Neural crest cell (in vitro differentiated cells): Measurements from ENCODE around the gene PEPD. TPM values are rescaled to one million over a fixed set of nuclear protein-coding genes. Genes with fewer than 3 reads are reported as not detected.

Source experiments
- DNase-seq: peaks from one replicate; pipeline ENCODE4 v3.0.0; 2021; ENCODE audit warnings: low read depth, mixed read lengths, low spot score
- H3K27ac Mint-ChIP-seq: one replicate; pipeline ENCODE4 v1.8.0; 2021; ENCODE audit warnings: mild to moderate bottlenecking, mixed read lengths; ENCODE audit not compliant: unreplicated experiment
- H3K27me3 Mint-ChIP-seq: 2 replicates; pipeline ENCODE4 v1.8.0; 2021; ENCODE audit warnings: low read depth, mild to moderate bottlenecking, mixed read lengths
- H3K36me3 Mint-ChIP-seq: 2 replicates; pipeline ENCODE4 v1.8.0; 2021; ENCODE audit warnings: low read depth, mild to moderate bottlenecking, mixed read lengths
- H3K4me1 Mint-ChIP-seq: 2 replicates; pipeline ENCODE4 v1.8.0; 2021; ENCODE audit warnings: mixed read lengths
- H3K4me3 Mint-ChIP-seq: one replicate; pipeline ENCODE4 v1.8.0; 2021; ENCODE audit warnings: mild to moderate bottlenecking, mixed read lengths
- H3K9me3 Mint-ChIP-seq: 2 replicates; pipeline ENCODE4 v1.8.0; 2021; ENCODE audit warnings: mixed read lengths
- total RNA-seq: library from RNA; stranded (reverse); gene quantifications from 2 replicates; pipeline ENCODE4 v1.2.1, GENCODE V29; 2021
- TF ChIP-seq, protein P1 (sequence below): fragments of 200-600 bp; sonication (generic); conservative IDR thresholded peaks from 2 replicates; pipeline ENCODE4 v1.5.0; 2021; ENCODE audit warnings: antibody characterized with exemption, mild to moderate bottlenecking

PEPD gene
- total RNA-seq, 1 donor from 2014 or later = 39.0 TPM

DNA sequence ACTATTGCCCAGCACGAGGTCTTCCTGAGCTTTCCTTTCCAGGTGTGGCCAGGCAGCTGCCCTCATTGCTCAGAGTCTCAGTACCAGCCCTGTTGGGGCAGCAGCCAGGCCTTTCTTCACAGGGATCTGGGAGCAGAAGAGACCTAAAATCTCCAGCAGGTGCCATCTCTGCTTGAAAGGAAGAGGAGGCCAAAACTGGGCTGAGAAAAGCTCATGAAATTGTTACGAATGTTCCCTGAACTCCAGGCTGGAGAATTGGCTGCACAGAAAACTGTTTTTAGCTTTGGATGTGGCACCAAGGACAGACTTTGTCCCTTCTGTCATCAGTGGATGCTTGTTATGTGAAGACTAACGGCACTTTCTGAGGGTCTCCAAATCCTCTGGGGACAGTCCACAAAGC is 8.7 kb upstream of the PEPD start:
- DNase-seq = no peak
- H3K36me3 Mint-ChIP-seq = no peaks in the 10 kb centered on the region
- H3K9me3 Mint-ChIP-seq = no peaks in the 10 kb centered on the region
- H3K4me1 Mint-ChIP-seq = peaks cover 3% of the 10 kb centered on the region
- H3K27me3 Mint-ChIP-seq = peaks cover 29% of the 10 kb centered on the region
- TF ChIP-seq, protein P1, sequence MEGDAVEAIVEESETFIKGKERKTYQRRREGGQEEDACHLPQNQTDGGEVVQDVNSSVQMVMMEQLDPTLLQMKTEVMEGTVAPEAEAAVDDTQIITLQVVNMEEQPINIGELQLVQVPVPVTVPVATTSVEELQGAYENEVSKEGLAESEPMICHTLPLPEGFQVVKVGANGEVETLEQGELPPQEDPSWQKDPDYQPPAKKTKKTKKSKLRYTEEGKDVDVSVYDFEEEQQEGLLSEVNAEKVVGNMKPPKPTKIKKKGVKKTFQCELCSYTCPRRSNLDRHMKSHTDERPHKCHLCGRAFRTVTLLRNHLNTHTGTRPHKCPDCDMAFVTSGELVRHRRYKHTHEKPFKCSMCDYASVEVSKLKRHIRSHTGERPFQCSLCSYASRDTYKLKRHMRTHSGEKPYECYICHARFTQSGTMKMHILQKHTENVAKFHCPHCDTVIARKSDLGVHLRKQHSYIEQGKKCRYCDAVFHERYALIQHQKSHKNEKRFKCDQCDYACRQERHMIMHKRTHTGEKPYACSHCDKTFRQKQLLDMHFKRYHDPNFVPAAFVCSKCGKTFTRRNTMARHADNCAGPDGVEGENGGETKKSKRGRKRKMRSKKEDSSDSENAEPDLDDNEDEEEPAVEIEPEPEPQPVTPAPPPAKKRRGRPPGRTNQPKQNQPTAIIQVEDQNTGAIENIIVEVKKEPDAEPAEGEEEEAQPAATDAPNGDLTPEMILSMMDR = no peak
- no peak overlapping the region for H3K27ac Mint-ChIP-seq
- H3K4me3 Mint-ChIP-seq = no peak overlapping the region

DNA sequence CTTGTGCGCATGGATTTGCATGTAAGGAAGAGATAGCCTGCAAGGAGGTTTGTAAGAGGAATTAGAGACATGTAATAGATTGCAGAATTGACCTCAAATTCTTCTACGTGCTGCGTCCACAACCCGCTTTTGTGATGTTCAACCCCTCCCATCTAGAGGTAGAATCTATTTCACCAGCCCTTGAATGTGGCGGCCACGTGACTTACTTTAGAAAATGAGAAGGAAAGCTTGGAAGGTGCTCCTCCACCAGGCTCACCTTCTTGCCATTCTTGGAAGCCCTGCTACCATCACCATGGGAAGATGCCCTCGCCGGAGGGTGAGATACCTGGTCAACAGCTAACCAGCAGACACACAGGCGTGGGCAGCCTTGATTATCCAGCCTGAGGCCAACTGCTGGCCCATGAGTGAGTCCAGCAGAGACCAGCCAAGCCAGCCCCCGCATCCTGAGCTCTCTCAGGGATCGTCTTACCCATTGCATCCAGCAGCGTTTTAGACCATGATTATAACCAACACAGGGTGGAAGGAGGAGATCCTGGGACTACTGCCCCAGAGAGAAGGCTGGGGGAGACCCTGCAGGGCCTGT is 7.6 kb upstream of the PEPD start:
- no peak for DNase-seq
- no peaks in the 10 kb centered on the region for H3K36me3 Mint-ChIP-seq
- peaks cover 29% of the 10 kb centered on the region for H3K27me3 Mint-ChIP-seq
- H3K27ac Mint-ChIP-seq = no peak overlapping the region
- H3K9me3 Mint-ChIP-seq = no peaks in the 10 kb centered on the region
- no peaks in the 10 kb centered on the region for H3K4me1 Mint-ChIP-seq
- no peak overlapping the region for H3K4me3 Mint-ChIP-seq
- TF ChIP-seq, protein P1 = no peak

DNA sequence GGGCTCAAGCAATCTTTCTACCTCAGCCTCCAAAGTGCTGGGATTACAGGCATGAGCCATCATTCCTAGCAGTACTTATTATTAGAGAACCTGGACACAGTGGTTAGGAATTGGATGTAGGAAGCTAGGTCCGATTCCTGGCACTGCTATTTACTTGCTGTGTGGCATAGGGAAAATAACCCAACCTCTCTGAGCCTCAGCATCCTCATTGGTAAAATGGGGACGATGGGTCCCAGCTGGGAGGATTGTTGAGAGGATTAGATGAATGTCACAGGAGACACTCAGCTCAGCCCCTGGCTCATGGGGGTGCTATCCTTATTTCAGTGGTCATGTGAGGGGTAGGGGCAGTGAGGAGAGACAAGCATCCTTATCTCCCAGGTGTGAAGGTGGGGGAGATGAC is 6.8 kb upstream of the PEPD start:
- H3K36me3 Mint-ChIP-seq = no peaks in the 10 kb centered on the region
- TF ChIP-seq, protein P1 = no peak
- no peaks in the 10 kb centered on the region for H3K9me3 Mint-ChIP-seq
- H3K4me1 Mint-ChIP-seq = no peaks in the 10 kb centered on the region
- no peak overlapping the region for H3K27ac Mint-ChIP-seq
- H3K4me3 Mint-ChIP-seq = no peak overlapping the region
- H3K27me3 Mint-ChIP-seq = peaks cover 29% of the 10 kb centered on the region
- no peak for DNase-seq

DNA sequence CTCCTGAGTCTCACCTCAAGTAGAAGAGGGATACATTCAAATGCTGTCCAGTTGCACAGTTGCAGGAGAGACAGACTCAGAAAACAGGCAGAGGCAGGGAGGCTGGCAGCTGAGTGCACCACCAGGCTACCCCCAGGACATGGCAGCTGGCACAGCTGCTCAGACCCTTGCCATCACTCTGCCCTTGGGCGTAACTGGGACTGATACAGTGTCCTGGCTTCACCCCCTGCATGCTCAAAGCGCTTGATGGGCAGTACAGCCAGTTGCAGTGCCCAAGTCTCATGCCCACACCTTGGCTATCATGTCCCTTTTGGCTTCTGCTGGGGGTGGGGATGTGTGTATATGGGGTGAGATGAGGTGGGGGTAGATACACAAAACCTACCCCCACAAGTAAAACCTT is 5.5 kb upstream of the PEPD start:
- no peaks in the 10 kb centered on the region for H3K9me3 Mint-ChIP-seq

DNA sequence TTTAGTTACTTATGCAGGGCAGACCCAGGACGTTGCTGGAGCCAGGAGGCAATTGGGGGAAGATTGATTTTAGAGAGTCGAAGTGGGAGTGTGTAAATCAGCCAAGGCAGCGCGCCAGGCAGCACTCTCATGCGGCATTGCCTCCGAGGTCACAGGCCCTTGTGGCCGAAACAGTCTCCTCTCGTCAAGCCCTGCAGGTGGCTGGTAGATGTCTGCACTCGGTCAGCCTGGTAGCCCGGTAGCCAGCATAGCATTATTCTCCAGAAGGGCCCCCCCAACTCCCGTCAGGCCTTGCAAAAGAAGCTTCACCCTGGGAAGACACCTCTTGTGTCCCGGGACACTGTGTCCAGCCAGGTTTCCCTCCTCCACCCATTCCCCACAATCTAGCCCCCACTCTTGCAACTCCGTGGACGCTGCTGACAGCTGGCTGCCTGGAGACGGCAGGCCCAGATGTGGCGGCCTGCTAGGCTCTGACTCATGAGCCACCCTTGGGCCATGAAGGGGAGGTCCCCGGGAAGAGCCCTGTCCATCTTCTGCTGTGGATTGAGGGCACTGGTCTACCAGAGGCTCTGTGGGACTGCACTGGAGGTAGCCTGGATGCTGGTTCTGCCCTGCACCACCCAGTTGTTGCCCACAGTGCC is 2.6 kb upstream of the PEPD start:
- TF ChIP-seq, protein P1 = no peak
- no peak for DNase-seq
- H3K36me3 Mint-ChIP-seq = no peaks in the 10 kb centered on the region
- peaks cover 16% of the 10 kb centered on the region for H3K4me1 Mint-ChIP-seq
- no peaks in the 10 kb centered on the region for H3K9me3 Mint-ChIP-seq
- no peak overlapping the region for H3K4me3 Mint-ChIP-seq
- peaks cover 15% of the 10 kb centered on the region for H3K27me3 Mint-ChIP-seq
- no peak overlapping the region for H3K27ac Mint-ChIP-seq

More for the DNA sequence above, 5.5 kb upstream of the PEPD start:
- peaks cover 3% of the 10 kb centered on the region for H3K4me1 Mint-ChIP-seq
- DNase-seq = no peak
- H3K36me3 Mint-ChIP-seq = no peaks in the 10 kb centered on the region
- H3K27me3 Mint-ChIP-seq = peaks cover 29% of the 10 kb centered on the region
- no peak overlapping the region for H3K27ac Mint-ChIP-seq
- TF ChIP-seq, protein P1 = no peak
- no peak overlapping the region for H3K4me3 Mint-ChIP-seq
